ENCODE measurements around the gene TSEN2. TPM values are rescaled to one million over a fixed set of nuclear protein-coding genes. Genes with fewer than 3 reads are reported as not detected.

Gene TSEN2
- total and polyA plus RNA-seq, 2 of the 13 experiments (the other 11 are each of a cell fraction or from before 2014, with no cell fraction given) = 11.0 to 17.3 TPM

DNA sequence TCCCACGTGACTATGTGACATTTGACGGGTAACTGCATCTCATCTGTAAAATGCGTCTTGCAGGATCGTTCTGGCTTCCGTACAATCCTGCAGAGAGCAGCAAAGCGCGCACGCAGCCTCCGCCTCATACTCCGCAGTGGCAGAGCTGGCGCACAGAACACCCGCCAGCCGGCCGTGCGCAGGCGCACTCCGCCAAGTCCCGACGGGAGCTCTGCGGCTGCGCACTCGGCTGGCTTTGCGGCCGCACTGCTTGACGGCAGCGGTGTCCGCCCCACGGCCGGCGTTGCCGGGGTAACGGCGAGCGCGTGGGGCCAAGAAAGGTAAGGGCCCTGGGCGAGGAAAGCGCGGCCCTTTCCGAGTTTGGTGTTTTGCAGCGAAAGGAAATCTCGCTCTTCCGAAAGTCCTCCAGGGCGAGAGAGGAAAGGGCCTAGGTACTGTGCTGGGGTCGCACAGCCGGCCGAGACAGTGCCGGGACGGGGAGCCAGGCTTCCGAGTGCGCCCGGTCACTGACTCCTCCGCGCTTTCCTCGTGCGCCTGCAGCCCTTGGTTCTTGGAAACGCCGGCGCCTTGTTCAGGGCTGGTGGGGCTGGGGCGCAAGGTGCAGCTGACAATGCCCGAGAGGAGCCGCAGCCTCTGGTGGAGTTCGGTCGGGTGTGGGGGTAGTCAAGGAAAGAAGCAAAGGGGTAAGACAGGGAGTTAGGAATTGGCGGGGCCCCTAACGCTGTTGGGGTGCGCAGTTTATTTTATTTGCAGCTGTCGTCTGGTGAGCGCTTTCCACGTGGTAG is at the start of gene TSEN2 (continued):
- 0 out of 2 replicates have a peak, but pooled peaks have one; percentile 10 for TF ChIP-seq ZNF713 (CRISPR knock-in tag; IDR thresholded peaks at IDR 0.05)
- TF ChIP-seq, protein P1, sequence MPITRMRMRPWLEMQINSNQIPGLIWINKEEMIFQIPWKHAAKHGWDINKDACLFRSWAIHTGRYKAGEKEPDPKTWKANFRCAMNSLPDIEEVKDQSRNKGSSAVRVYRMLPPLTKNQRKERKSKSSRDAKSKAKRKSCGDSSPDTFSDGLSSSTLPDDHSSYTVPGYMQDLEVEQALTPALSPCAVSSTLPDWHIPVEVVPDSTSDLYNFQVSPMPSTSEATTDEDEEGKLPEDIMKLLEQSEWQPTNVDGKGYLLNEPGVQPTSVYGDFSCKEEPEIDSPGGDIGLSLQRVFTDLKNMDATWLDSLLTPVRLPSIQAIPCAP (CRISPR knock-in tag; IDR thresholded peaks at IDR 0.05; ENCODE audit: low read depth) = no peak
- no peak for TF ChIP-seq SMARCE1 (IDR thresholded peaks at IDR 0.05; ENCODE audit: borderline replicate concordance)
- TF ChIP-seq CHCHD3 (CRISPR knock-in tag; IDR thresholded peaks at IDR 0.05) = no peak
- peak; percentile 53; the same call in 1 of the 2 replicates for TF ChIP-seq ZNF619 (CRISPR knock-in tag; IDR thresholded peaks at IDR 0.05)
- no peak for TF ChIP-seq ZBTB7A (CRISPR knock-in tag; IDR thresholded peaks at IDR 0.05)
- TF ChIP-seq POLR2AphosphoS2 (IDR thresholded peaks at IDR 0.05; ENCODE audit: low read depth, low read length) = no peak
- TF ChIP-seq ZNF775 (CRISPR knock-in tag; IDR thresholded peaks at IDR 0.05; ENCODE audit: borderline replicate concordance) = no peak
- TF ChIP-seq ZMYM4 (CRISPR knock-in tag; IDR thresholded peaks at IDR 0.05) = peak; percentile 91
- TF ChIP-seq MEIS1 (CRISPR knock-in tag; IDR thresholded peaks at IDR 0.05; ENCODE audit: borderline replicate concordance) = no peak; the same call in 1 of the 2 replicates
- TF ChIP-seq KLF12 (CRISPR knock-in tag; IDR thresholded peaks at IDR 0.05; ENCODE audit: borderline replicate concordance) = no peak
- no peak for TF ChIP-seq SMAD9 (CRISPR knock-in tag; IDR thresholded peaks at IDR 0.05)
- TF ChIP-seq ZNF235 (CRISPR knock-in tag; IDR thresholded peaks at IDR 0.05; ENCODE audit: borderline replicate concordance) = 0 out of 2 replicates have a peak, but pooled peaks have one; percentile 4
- TF ChIP-seq ZNF7 (CRISPR knock-in tag; IDR thresholded peaks at IDR 0.05) = no peak
- TF ChIP-seq, protein P2, sequence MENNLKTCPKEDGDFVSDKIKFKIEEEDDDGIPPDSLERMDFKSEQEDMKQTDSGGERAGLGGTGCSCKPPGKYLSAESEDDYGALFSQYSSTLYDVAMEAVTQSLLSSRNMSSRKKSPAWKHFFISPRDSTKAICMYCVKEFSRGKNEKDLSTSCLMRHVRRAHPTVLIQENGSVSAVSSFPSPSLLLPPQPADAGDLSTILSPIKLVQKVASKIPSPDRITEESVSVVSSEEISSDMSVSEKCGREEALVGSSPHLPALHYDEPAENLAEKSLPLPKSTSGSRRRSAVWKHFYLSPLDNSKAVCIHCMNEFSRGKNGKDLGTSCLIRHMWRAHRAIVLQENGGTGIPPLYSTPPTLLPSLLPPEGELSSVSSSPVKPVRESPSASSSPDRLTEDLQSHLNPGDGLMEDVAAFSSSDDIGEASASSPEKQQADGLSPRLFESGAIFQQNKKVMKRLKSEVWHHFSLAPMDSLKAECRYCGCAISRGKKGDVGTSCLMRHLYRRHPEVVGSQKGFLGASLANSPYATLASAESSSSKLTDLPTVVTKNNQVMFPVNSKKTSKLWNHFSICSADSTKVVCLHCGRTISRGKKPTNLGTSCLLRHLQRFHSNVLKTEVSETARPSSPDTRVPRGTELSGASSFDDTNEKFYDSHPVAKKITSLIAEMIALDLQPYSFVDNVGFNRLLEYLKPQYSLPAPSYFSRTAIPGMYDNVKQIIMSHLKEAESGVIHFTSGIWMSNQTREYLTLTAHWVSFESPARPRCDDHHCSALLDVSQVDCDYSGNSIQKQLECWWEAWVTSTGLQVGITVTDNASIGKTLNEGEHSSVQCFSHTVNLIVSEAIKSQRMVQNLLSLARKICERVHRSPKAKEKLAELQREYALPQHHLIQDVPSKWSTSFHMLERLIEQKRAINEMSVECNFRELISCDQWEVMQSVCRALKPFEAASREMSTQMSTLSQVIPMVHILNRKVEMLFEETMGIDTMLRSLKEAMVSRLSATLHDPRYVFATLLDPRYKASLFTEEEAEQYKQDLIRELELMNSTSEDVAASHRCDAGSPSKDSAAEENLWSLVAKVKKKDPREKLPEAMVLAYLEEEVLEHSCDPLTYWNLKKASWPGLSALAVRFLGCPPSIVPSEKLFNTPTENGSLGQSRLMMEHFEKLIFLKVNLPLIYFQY (CRISPR knock-in tag; IDR thresholded peaks at IDR 0.05; ENCODE audit: borderline replicate concordance) = peak; percentile 71; the same call in 1 of the 2 replicates
- no peak for TF ChIP-seq ZNF124 (CRISPR knock-in tag; IDR thresholded peaks at IDR 0.05)
- TF ChIP-seq NFKBIZ (CRISPR knock-in tag; IDR thresholded peaks at IDR 0.05) = 0 out of 2 replicates have a peak, but pooled peaks have one; percentile 29
- peak; percentile 62; the same call in 1 of the 2 replicates for TF ChIP-seq EED (CRISPR knock-in tag; IDR thresholded peaks at IDR 0.05)
- TF ChIP-seq, protein P3, sequence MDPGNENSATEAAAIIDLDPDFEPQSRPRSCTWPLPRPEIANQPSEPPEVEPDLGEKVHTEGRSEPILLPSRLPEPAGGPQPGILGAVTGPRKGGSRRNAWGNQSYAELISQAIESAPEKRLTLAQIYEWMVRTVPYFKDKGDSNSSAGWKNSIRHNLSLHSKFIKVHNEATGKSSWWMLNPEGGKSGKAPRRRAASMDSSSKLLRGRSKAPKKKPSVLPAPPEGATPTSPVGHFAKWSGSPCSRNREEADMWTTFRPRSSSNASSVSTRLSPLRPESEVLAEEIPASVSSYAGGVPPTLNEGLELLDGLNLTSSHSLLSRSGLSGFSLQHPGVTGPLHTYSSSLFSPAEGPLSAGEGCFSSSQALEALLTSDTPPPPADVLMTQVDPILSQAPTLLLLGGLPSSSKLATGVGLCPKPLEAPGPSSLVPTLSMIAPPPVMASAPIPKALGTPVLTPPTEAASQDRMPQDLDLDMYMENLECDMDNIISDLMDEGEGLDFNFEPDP (CRISPR knock-in tag; conservative IDR thresholded peaks at IDR 0.05) = 0 out of 2 replicates have a peak, but pooled peaks have one; percentile 82
- peak; percentile 74 for TF ChIP-seq TAF15 (IDR thresholded peaks at IDR 0.05; ENCODE audit: low read depth, low read length, poor library complexity, severe bottlenecking)
- TF ChIP-seq EHMT2 (IDR thresholded peaks at IDR 0.05; ENCODE audit: borderline replicate concordance, low read depth, low read length) = no peak
- peak; percentile 53; the same call in 1 of the 2 replicates for TF ChIP-seq ATF7-NPFF (CRISPR knock-in tag; IDR thresholded peaks at IDR 0.05; ENCODE audit: low read depth)
- no peak for TF ChIP-seq EEA1 (CRISPR knock-in tag; IDR thresholded peaks at IDR 0.05; ENCODE audit: borderline replicate concordance)
- TF ChIP-seq, protein P4, sequence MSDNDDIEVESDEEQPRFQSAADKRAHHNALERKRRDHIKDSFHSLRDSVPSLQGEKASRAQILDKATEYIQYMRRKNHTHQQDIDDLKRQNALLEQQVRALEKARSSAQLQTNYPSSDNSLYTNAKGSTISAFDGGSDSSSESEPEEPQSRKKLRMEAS (IDR thresholded peaks at IDR 0.05) = peak; percentile 84
